ENCODE measurements around the gene TMEM80. TPM values are rescaled to one million over a fixed set of nuclear protein-coding genes. Genes with fewer than 3 reads are reported as not detected.

Gene TMEM80
- total and polyA plus RNA-seq, 2 experiments from 2014 or later: 12.8 to 25.4 TPM

- Histone ChIP-seq H3K4me2 (no peak overlapping the region; the same call in 1 of the 2 replicates), H3K4me3 (no peak overlapping the region), H3K36me3 (ENCODE audit: insufficient read depth) (no peaks in the 10 kb centered on the region), H3K4me1 (ENCODE audit: insufficient read depth) (peaks cover 21% of the 10 kb centered on the region), H3K27ac (ENCODE audit: low read depth) (peak overlapping the region; percentile 86), H2AFZ (no peak overlapping the region), H3K27me3 (ENCODE audit: insufficient read depth) (no peaks in the 10 kb centered on the region), H3F3A (replicated peaks; ENCODE audit: low read depth) (peaks cover 28% of the 10 kb centered on the region), H4K20me1 (replicated peaks; ENCODE audit: insufficient read depth) (peaks cover 8% of the 10 kb centered on the region), H3K79me2 (replicated peaks; ENCODE audit: insufficient read depth) (peaks cover 30% of the 10 kb centered on the region), H3K9me2 (ENCODE audit: insufficient read depth) (no peaks in the 10 kb centered on the region)
- no peak overlapping the region for H3K27ac Mint-ChIP-seq
- peaks cover 4% of the 10 kb centered on the region; the same call in 2 of the 3 replicates for H3K9me3 Mint-ChIP-seq
- ATAC-seq: no peak
- H3K36me3 Mint-ChIP-seq (ENCODE audit: low read depth): peaks cover 4% of the 10 kb centered on the region; the same call in 2 of the 3 replicates
- TF ChIP-seq CTCF (conservative IDR thresholded peaks at IDR 0.05; ENCODE audit: low read depth in 2 of 2) (no peak), ETS1 (IDR thresholded peaks at IDR 0.05) (no peak), ZNF114 (CRISPR knock-in tag; IDR thresholded peaks at IDR 0.05) (no peak), JUNB (IDR thresholded peaks at IDR 0.05; ENCODE audit: unreplicated experiment) (no peak), NANOG (IDR thresholded peaks at IDR 0.05; ENCODE audit: borderline replicate concordance) (no peak), EZH2phosphoT487 (IDR thresholded peaks at IDR 0.05; ENCODE audit: unreplicated experiment) (no peak), ZNF331 (CRISPR knock-in tag; IDR thresholded peaks at IDR 0.05; ENCODE audit: low read depth) (no peak), POLR2AphosphoS5 (IDR thresholded peaks at IDR 0.05; ENCODE audit: low read depth) (no peak), ZNF462 (CRISPR knock-in tag; IDR thresholded peaks at IDR 0.05) (no peak), REST (IDR thresholded peaks at IDR 0.05; ENCODE audit: unreplicated experiment) (no peak), EZH2 (IDR thresholded peaks at IDR 0.05; ENCODE audit: low read depth, unreplicated experiment) (no peak), STAT1 (IDR thresholded peaks at IDR 0.05; ENCODE audit: unreplicated experiment) (no peak), CREB1 (CRISPR knock-in tag; IDR thresholded peaks at IDR 0.05; ENCODE audit: low read depth) (no peak)
- H3K4me1 Mint-ChIP-seq: peaks cover 29% of the 10 kb centered on the region
- DNase-seq (ENCODE audit: low spot score): no peak
- peak overlapping the region; percentile 82; the same call in 2 of the 3 replicates for H3K4me3 Mint-ChIP-seq
- peaks cover 17% of the 10 kb centered on the region for H3K27me3 Mint-ChIP-seq (ENCODE audit: insufficient read depth, low read depth, poor library complexity)
These were observed 1.4 kb downstream of the TMEM80 start for GRCh38 chr11:696955-697491.
